Prostate gland (tissue), 2 donors: ENCODE results near the gene FAM168A. TPM values are rescaled to one million over a fixed set of nuclear protein-coding genes. Genes with fewer than 3 reads are reported as not detected.

Experiments used
- DNase-seq: peaks from one replicate; pipeline ENCODE4 v3.0.0-alpha.2; 2019; ENCODE audit warnings: low spot score
- H3K27ac ChIP-seq, 2 donors: fragments of 200-600 bp; sonication (generic); 2 replicates each; pipeline ENCODE4 v1.5.1; 2017 to 2019
- H3K27me3 ChIP-seq: fragments of 200-600 bp; sonication (generic); replicated peaks from 2 replicates; pipeline ENCODE4 v1.5.1; 2019; ENCODE audit not compliant: insufficient read depth
- H3K36me3 ChIP-seq, 2 donors: fragments of 200-600 bp; sonication (generic); 1 replicate in 1 of 2; 2 replicates in 1 of 2; pipeline versions ENCODE4 v1.5.1 to v1.8.1; 2017 to 2019
- H3K4me1 ChIP-seq: fragments of 200-600 bp; sonication (generic); replicated peaks from 2 replicates; pipeline ENCODE4 v1.5.1; 2019
- H3K4me3 ChIP-seq, 2 donors: fragments of 200-600 bp; sonication (generic); 2 replicates each; pipeline ENCODE4 v1.5.1; 2017 to 2019
- H3K9me3 ChIP-seq: fragments of 200-600 bp; sonication (generic); 2 replicates; pipeline ENCODE4 v1.5.1; 2017
- CTCF ChIP-seq, 4 experiments: fragments of 200-600 bp in 2 of 4; fragments of 450-650 bp in 2 of 4; sonication (generic) in 2 of 4; IDR thresholded peaks; 1 replicate in 3 of 4; 2 replicates in 1 of 4; pipeline ENCODE4 v1.5.1; 2016 to 2019; ENCODE audit warnings: antibody characterized with exemption in 4 of 4, mild to moderate bottlenecking in 2 of 4, moderate library complexity in 2 of 4
- POLR2A ChIP-seq: fragments of 450-650 bp; IDR thresholded peaks from one replicate; pipeline ENCODE4 v1.6.1; 2016; ENCODE audit warnings: antibody characterized with exemption, mild to moderate bottlenecking
- POLR2AphosphoS5 ChIP-seq: sonication (generic); formaldehyde crosslinking; IDR thresholded peaks from one replicate; pipeline ENCODE4 v1.6.1; 2017; ENCODE audit warnings: antibody characterized with exemption
- WGBS: methylation state at CpG from one replicate; pipeline ENCODE4 v1.1.5; 2018; 5-methylcytosine and 5-hydroxymethylcytosine counted together
- intact Hi-C: fragments of 100-400 bp; cut with DNase I; formaldehyde crosslinking; loops from one replicate; pipeline ENCODE4 v1.14.2; 2022
- total RNA-seq, 2 donors: library from RNA; depleted of rRNA; stranded (reverse); fragments of >200 nt; gene quantifications; one replicate each; pipeline ENCODE4 v1.1.0, GENCODE V29; 2016

Gene FAM168A
- total RNA-seq, 2 donors from 2014 or later = 27.3 to 38.3 TPM

DNA sequence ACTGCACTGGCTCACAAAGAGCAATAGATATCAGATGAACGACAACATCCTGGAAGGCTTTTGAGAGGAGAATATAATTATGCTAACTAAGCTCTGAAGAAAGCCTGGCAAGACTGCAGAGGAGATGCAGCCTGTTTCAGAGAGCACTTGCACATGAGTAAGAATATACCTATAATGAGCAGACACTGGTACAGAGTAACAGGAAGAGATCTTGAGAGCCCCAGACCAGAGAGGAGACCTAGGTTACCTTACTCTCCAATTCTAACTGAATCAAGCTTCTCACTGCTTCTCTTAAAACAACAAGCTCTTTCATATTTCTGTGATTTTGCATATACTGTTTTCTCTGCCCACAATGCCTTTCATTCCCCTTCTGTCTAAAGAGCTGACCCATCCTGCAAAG, 66.5 kb downstream of the FAM168A start:
- Histone ChIP-seq H3K27me3 (no peaks in the 10 kb centered on the region), H3K27ac (no peak overlapping the region), H3K4me3 (no peak overlapping the region), H3K9me3 (no peaks in the 10 kb centered on the region), H3K36me3 (no peaks in the 10 kb centered on the region), H3K4me1 (peaks cover 5% of the 10 kb centered on the region)
- DNase-seq = no peak
- intact Hi-C loops = no loop called here
- 27% methylated on average over 1 of the region's 1 CpG for WGBS
- TF ChIP-seq POLR2AphosphoS5 (no peak), CTCF (IDR thresholded peaks at IDR 0.05) (no peak), POLR2A (no peak)

- H3K9me3 ChIP-seq = no peaks in the 10 kb centered on the region
- DNase-seq = no peak
- TF ChIP-seq CTCF (IDR thresholded peaks at IDR 0.05) = peak in 1 of 4 experiments; percentile 5
- TF ChIP-seq POLR2AphosphoS5 = no peak
- H3K4me1 ChIP-seq = peaks cover 5% of the 10 kb centered on the region
- no peak overlapping the region for H3K4me3 ChIP-seq
- intact Hi-C loops = no loop called here
- 92% methylated on average over 4 of the region's 4 CpGs for WGBS
- H3K27me3 ChIP-seq = no peaks in the 10 kb centered on the region
- no peak overlapping the region for H3K27ac ChIP-seq
- H3K36me3 ChIP-seq = no peaks in the 10 kb centered on the region
Observed at GRCh38 chr11:73530109-73530508, 67.8 kb downstream of the FAM168A start.

DNA sequence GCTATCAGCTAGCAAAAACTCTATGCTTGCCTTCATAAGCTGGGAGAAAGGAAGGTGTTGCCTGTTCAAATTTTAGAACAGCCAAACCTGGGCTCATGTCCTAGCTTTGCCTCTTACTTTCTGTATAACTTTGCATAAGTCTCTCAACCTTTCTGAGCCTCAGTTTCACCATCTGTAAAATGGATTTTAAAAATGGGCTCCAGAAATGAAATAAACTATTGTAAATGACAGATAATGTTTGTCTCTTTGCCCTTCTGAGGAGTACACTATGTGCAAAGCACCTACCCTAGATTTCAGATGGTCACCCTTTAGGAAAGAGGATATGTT, 68.7 kb downstream of the FAM168A start:
- Histone ChIP-seq H3K4me3 (no peak overlapping the region), H3K9me3 (no peaks in the 10 kb centered on the region), H3K36me3 (no peaks in the 10 kb centered on the region), H3K4me1 (peaks cover 5% of the 10 kb centered on the region), H3K27me3 (no peaks in the 10 kb centered on the region), H3K27ac (no peak overlapping the region)
- TF ChIP-seq CTCF (IDR thresholded peaks at IDR 0.05) = no peak
- no peak for TF ChIP-seq POLR2AphosphoS5
- TF ChIP-seq POLR2A = no peak
- DNase-seq = no peak
- intact Hi-C loops = no loop called here

- Histone ChIP-seq H3K27ac (peak overlapping the region; percentile 8 to 64), H3K4me3 (peak overlapping the region; percentile 16 to 23), H3K4me1 (peaks cover 5% of the 10 kb centered on the region), H3K27me3 (no peaks in the 10 kb centered on the region), H3K36me3 (no peaks in the 10 kb centered on the region), H3K9me3 (no peaks in the 10 kb centered on the region)
- TF ChIP-seq POLR2AphosphoS5 (no peak), CTCF (IDR thresholded peaks at IDR 0.05) (no peak), POLR2A (no peak)
- WGBS = 4% methylated on average over 5 of the region's 5 CpGs
- intact Hi-C loops = no loop called here
- DNase-seq = no peak
Observed at GRCh38 chr11:73528483-73529203, 69.3 kb downstream of the FAM168A start.

GRCh38 chr11:73528013-73528412, 69.9 kb downstream of the FAM168A start:
- H3K36me3 ChIP-seq = no peaks in the 10 kb centered on the region
- intact Hi-C loops = no loop called here
- no peak for DNase-seq
- H3K4me3 ChIP-seq = no peak overlapping the region
- peaks cover 5% of the 10 kb centered on the region for H3K4me1 ChIP-seq
- H3K27me3 ChIP-seq = no peaks in the 10 kb centered on the region
- H3K9me3 ChIP-seq = no peaks in the 10 kb centered on the region
- no peak overlapping the region for H3K27ac ChIP-seq
- TF ChIP-seq POLR2A (no peak), POLR2AphosphoS5 (no peak), CTCF (IDR thresholded peaks at IDR 0.05) (no peak)
- 83% methylated on average over 5 of the region's 5 CpGs for WGBS
